Activated T-helper 2 cell treated with anti-CD3 and anti-CD28 coated beads, Interferon-gamma antibody, Interleukin-2, Interleukin-4, amounts not matched to agents 10 μg/mL and 5 μg/mL and 100 μg/mL, durations not matched to agents 14 hours and 24 hours and 36 hours (primary cell): Measurements from ENCODE around the gene UBAC2. TPM values are rescaled to one million over a fixed set of nuclear protein-coding genes. Genes with fewer than 3 reads are reported as not detected.

ENCODE experiments used
- DNase-seq: peaks from one replicate; pipeline ENCODE4 v3.0.0; 2021; ENCODE audit warnings: low spot score
- H3K27ac Mint-ChIP-seq: one replicate; pipeline ENCODE4 v1.8.0; 2021; ENCODE audit warnings: mixed read lengths
- H3K27me3 Mint-ChIP-seq: one replicate; pipeline ENCODE4 v1.8.0; 2021; ENCODE audit warnings: low read depth, mixed read lengths
- H3K36me3 Mint-ChIP-seq: one replicate; pipeline ENCODE4 v1.8.0; 2021; ENCODE audit warnings: low read depth, mixed read lengths
- H3K4me1 Mint-ChIP-seq: one replicate; pipeline ENCODE4 v1.8.0; 2021; ENCODE audit warnings: low read depth, mixed read lengths
- H3K4me3 Mint-ChIP-seq: one replicate; pipeline ENCODE4 v1.8.0; 2021; ENCODE audit warnings: low read depth, mild to moderate bottlenecking, moderate library complexity, mixed read lengths
- H3K9me3 Mint-ChIP-seq: one replicate; pipeline ENCODE4 v1.8.0; 2021; ENCODE audit warnings: mixed read lengths
- intact Hi-C: fragments of 100-400 bp; cut with micrococcal nuclease; formaldehyde crosslinking; loops from one replicate; pipeline ENCODE4 v1.15.1; 2023
- total RNA-seq: library from RNA; stranded (reverse); gene quantifications from 2 replicates; pipeline ENCODE4 v1.2.3, GENCODE V29; 2022

Gene UBAC2
- total RNA-seq, 1 donor from 2014 or later: 55.1 TPM

DNA sequence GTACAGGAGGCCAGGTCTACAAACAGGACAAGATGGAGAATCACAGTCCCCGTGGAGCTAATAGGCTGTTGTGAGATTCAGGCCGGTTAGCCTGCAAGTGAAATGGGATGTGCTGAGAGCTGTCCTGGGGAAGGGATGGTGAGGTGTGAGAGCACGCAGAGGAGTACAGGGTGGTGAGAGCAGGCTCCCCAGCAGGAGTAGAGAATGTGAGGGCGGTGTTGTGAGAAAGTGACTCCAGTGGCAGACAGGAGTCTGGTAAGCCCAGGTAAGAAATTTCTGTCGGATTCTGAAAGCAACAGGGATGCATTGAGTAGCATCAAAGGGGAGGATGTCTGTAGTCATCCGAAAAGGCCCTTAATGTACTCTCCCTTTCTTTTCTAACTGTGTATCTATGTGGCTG lies 157.3 kb downstream of the UBAC2 start:
- Mint-ChIP-seq H3K27ac (peak overlapping the region; percentile 98), H3K4me3 (peak overlapping the region; percentile 1), H3K36me3 (peaks cover 65% of the 10 kb centered on the region), H3K4me1 (peaks cover 88% of the 10 kb centered on the region), H3K9me3 (no peaks in the 10 kb centered on the region), H3K27me3 (no peaks in the 10 kb centered on the region)
- intact Hi-C loops: loop anchor here (1.0 to 2.0 kb wide), 9 partner anchors 10 to 143 kb away; partner anchors contain the start of genes GPR183 and TM9SF2
- no peak for DNase-seq

DNA sequence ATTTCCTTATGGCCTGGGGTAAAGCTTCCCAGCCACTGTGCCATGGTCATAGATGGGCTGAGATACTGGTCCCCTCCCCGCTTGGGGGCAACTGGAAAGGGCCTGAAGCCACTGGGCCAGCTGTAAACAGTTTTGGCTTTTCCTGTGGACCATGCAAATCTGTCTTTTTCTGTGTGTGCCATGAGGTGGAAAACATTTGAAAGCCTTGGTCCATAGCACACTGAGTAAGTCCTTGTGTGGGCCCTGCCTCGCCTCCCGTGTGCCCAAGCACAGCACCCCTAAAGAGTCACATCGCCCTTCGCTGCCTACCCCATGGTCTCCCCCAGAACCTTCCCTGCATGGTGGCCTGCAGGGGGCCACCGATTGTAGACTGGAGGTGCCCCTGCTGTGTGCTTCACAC lies 158.9 kb downstream of the UBAC2 start:
- intact Hi-C loops: no loop called here
- Mint-ChIP-seq H3K27me3 (no peaks in the 10 kb centered on the region), H3K36me3 (peaks cover 61% of the 10 kb centered on the region), H3K27ac (no peak overlapping the region), H3K9me3 (no peaks in the 10 kb centered on the region), H3K4me3 (no peak overlapping the region), H3K4me1 (peaks cover 83% of the 10 kb centered on the region)
- DNase-seq: no peak

DNA sequence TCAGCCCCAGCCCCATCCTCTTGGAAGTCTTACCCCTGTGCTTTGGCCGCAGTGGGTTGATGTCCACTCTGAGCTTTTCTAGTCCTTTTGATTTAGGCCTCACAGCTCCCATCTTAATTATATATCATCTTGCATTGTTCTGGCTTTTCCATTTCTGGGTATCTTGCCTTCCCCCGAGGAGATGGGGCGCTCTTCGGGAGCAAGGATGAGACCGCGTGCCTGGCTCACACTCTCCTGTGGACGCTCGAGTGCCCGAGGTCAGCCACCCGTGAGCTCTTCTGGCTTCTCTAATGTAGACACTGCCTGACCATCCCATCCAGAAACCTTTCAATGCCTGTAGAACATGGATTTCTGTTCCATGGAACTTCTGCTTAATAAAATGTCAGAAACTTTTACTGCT lies 160.0 kb downstream of the UBAC2 start:
- Mint-ChIP-seq H3K27me3 (no peaks in the 10 kb centered on the region), H3K27ac (no peak overlapping the region), H3K4me3 (no peak overlapping the region), H3K4me1 (peaks cover 79% of the 10 kb centered on the region), H3K36me3 (peaks cover 63% of the 10 kb centered on the region), H3K9me3 (no peaks in the 10 kb centered on the region)
- no peak for DNase-seq
- intact Hi-C loops: no loop called here

DNA sequence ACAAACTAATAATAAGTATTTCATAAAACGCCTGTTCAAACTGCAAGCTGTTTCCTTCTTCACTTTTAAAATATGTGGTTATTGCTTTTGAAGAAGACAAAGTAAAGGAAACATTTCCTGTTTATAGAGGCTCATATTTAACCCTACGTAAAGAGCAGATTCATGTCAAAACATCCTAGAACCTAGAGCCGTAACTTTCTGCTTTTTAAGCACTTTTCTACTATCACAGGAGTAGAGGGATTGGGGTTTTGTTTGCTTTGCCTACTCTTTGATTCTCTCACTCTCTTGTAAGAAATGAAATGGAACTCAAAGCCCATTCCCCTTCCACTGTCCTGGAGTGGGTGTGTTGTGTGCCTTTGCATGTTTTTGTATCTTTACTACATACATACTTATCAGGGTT lies 160.5 kb downstream of the UBAC2 start:
- peak overlapping the region; percentile 24 for H3K4me3 Mint-ChIP-seq
- H3K9me3 Mint-ChIP-seq: no peaks in the 10 kb centered on the region
- intact Hi-C loops: no loop called here
- H3K27me3 Mint-ChIP-seq: no peaks in the 10 kb centered on the region
- H3K27ac Mint-ChIP-seq: peak overlapping the region; percentile 80
- DNase-seq: no peak
- peaks cover 63% of the 10 kb centered on the region for H3K36me3 Mint-ChIP-seq
- peaks cover 79% of the 10 kb centered on the region for H3K4me1 Mint-ChIP-seq

DNA sequence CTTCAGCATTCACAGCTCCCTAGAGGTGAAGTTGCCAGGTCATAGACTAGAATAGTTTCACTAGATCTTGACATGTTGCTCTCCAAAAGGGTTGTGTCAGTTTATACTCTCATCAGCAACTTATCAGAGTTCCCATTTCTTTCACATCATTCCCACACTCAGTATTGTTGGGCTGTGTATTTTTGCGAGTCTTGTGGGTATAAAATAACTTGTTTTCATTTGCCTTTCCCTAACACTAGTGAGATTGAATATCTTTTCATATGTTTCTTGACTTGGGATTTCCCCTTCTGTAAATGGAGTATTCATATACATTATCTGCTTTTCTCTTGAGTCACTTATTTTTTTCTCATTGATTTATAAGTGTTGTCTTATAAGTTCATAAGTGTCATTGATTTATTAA lies 161.7 kb downstream of the UBAC2 start:
- intact Hi-C loops: no loop called here
- no peak overlapping the region for H3K4me3 Mint-ChIP-seq
- DNase-seq: no peak
- no peaks in the 10 kb centered on the region for H3K27me3 Mint-ChIP-seq
- peaks cover 65% of the 10 kb centered on the region for H3K36me3 Mint-ChIP-seq
- no peak overlapping the region for H3K27ac Mint-ChIP-seq
- H3K9me3 Mint-ChIP-seq: no peaks in the 10 kb centered on the region
- H3K4me1 Mint-ChIP-seq: peaks cover 78% of the 10 kb centered on the region

DNA sequence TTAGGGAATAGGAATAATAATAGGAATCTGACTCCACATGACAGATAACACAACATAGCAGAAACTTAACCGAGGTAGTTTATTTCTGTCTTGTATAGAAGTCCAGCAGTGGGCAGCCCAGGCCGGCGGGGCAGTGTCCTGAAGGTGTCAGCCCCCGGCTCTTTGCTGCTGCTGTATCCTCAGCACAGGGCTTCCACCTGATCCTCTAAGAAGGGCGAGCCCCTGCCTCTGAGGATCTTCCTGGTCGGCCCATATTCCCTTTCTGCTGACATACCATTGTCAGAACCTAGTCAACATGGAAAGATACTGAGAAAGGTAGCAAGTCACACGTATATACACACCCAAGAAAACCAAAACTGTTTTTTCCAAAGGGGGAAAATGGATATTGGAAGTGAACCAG lies 162.7 kb downstream of the UBAC2 start:
- Mint-ChIP-seq H3K36me3 (peaks cover 70% of the 10 kb centered on the region), H3K27ac (no peak overlapping the region), H3K27me3 (no peaks in the 10 kb centered on the region), H3K4me1 (peaks cover 79% of the 10 kb centered on the region), H3K9me3 (no peaks in the 10 kb centered on the region), H3K4me3 (no peak overlapping the region)
- intact Hi-C loops: no loop called here
- DNase-seq: no peak

DNA sequence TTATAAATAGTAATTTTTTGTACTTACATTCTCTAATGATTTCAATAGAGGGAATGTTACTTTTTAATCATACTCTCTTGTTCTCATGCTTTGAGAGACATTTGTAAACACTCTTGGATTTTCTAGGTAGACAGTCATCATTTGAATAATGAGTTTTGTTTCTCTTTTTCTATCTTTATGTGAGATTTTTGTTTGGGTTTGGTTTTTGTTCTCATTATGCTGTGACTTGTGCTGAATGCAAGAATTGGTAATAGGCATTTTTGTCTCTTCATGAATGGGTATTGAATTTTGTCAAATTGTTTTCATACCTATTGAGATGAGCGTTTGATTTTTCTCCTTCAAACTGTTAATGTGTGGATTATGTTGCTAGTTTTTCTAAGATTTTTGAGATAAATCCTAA lies 163.3 kb downstream of the UBAC2 start:
- H3K4me1 Mint-ChIP-seq: peaks cover 75% of the 10 kb centered on the region
- no peaks in the 10 kb centered on the region for H3K9me3 Mint-ChIP-seq
- peak overlapping the region; percentile 7 for H3K27ac Mint-ChIP-seq
- intact Hi-C loops: no loop called here
- H3K27me3 Mint-ChIP-seq: no peaks in the 10 kb centered on the region
- H3K36me3 Mint-ChIP-seq: peaks cover 69% of the 10 kb centered on the region
- no peak overlapping the region for H3K4me3 Mint-ChIP-seq
- no peak for DNase-seq

DNA sequence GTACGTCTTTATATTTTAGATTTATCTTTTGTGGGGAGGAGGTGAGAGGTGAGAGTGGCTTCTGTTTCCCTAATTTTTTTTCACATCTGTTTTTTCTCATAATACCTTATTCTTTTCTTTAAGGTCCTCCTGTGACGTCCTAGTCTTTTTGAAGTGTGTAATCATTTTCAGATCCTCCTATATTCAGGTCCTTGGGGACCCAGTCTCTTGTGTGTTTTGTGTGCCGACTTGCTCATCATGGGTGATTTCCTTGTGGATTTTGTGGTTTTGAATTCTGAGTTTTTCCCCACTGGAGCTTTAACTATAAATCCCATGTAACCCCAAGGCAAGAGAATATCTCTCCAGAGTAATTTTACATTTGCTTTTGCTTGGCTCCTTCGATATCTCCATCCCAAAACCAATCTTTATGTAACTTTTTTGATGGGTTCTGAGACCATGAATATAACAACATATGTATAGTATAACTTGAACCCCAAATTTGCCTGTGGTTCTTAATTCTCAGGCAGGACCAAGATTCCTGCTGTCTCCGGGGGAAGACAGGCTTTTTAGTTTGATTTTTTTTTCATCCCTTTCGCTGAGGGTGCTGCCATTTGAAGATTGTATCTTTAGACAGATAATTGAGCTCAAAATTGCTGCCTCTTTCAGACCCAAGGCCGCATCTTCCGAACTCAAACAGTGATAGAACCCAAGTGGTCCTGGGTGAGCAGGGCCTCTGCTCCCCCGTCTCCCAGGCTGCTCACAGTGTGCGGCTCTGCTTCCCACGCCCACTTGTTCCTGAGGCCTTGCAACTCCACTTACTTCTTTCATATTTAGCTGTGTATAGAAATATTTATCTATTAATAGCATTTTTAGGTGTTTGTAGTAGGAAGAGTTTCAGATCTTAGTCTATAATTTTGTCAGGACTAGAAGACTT lies 165.7 kb downstream of the UBAC2 start:
- Mint-ChIP-seq H3K4me3 (no peak overlapping the region), H3K27me3 (no peaks in the 10 kb centered on the region), H3K27ac (peak overlapping the region; percentile 43), H3K9me3 (no peaks in the 10 kb centered on the region), H3K4me1 (peaks cover 72% of the 10 kb centered on the region), H3K36me3 (peaks cover 67% of the 10 kb centered on the region)
- intact Hi-C loops: no loop called here
- no peak for DNase-seq

DNA sequence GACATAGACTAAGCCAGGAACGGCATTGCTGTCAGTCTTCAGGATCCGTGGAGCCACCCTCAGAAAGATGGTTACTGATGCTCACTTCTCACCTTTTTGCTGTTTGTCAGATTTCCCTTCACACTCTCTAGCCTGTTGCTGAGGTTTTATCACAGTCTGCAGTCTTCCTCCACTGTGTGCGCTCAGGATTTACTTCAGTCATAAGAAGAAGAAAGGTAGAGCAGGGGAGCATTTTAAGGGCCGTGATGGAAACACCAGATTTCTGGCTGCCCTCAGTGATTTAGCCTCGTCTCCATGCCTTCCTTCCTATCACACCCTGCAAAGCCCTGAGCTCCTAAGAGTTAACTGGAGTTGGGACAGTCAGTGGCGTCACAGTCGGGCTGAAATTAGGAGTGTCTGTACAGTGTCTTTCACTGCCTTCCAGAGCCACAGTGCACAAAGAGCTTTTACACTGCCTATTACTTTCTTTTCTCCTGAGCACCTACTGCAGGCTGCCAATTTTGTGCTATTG lies 166.5 kb downstream of the UBAC2 start:
- H3K4me3 Mint-ChIP-seq: peak overlapping the region; percentile 50
- DNase-seq: no peak
- H3K27me3 Mint-ChIP-seq: no peaks in the 10 kb centered on the region
- H3K9me3 Mint-ChIP-seq: no peaks in the 10 kb centered on the region
- H3K4me1 Mint-ChIP-seq: peaks cover 72% of the 10 kb centered on the region
- peaks cover 66% of the 10 kb centered on the region for H3K36me3 Mint-ChIP-seq
- peak overlapping the region; percentile 56 for H3K27ac Mint-ChIP-seq
- intact Hi-C loops: no loop called here

DNA sequence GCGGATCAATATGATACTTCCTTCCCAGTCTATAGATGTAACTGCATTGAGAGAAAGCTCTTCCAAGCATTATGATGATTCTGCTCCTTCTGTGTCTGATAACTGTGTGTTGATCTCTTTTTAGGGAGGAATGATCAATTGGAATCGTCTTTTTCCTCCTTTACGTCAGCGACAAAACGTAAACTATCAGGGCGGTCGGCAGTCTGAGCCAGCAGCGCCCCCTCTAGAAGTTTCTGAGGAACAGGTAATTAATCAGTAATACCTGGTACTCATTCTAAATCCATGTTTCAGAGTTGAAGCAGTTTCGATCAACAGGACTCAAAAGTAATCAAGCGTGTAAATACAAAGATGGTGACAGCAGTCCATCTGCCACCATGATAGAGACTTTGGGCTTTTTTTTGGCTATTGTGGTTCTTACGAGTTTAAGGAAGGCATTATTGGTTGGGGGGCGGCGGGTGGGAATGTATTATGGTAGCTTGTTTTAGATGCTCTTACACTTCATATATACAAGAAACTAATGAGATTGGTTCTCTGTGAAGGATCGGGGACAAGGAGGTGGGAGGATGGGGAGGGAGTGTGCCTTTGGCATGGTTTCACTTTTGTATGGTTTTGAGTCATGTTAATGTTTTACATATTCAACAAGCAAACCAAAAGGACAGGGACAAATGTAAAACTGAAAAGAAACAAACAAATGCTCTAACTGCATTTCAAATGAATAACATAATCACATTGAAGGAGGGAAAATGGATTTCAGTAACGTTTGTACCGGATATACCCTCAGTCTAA lies 167.2 kb downstream of the UBAC2 start:
- DNase-seq: no peak
- Mint-ChIP-seq H3K27me3 (no peaks in the 10 kb centered on the region), H3K36me3 (peaks cover 66% of the 10 kb centered on the region), H3K9me3 (no peaks in the 10 kb centered on the region), H3K4me3 (peak overlapping the region; percentile 43), H3K27ac (peak overlapping the region; percentile 56), H3K4me1 (peaks cover 73% of the 10 kb centered on the region)
- intact Hi-C loops: loop anchor here (1.0 kb wide), 1 partner anchor 11 kb away; no protein-coding TSS in a partner anchor

DNA sequence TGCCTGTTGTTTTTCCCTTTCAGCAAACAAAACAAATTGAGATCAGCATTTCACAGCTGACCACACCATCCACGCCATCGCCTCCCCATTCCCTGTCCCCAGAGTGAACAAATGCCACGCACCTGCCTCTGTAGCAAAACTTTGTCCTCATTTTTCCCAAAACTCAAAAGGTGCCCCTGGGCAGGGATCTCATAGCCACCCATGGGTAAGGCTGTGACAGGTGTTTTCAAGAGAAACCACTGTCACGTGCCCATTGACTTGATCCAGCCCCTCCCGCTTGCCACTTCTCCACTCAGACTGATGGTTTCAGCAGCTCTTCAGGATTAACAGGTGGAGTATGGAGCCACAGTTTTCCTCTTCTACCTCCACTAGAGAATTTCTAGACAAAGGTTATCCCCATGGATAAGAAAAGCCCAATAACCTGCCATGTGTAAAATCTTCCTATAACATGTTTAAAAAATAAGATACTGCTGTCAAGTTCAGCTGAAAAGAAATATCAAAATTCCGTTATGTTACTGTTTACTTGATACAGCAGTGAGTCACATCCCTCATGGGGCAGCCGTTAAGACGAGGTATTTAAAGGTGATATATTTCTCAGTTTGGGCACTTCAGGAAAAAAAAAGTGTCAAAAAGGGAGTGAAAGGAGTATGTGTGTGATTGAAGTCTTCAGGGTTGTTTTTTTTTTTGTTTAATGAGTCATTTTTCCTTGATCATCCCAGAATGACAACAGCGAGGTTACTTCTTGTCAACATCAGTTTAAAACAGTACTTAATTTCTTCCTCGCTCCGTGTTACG lies 170.0 kb downstream of the UBAC2 start:
- Mint-ChIP-seq H3K4me1 (peaks cover 76% of the 10 kb centered on the region), H3K36me3 (peaks cover 76% of the 10 kb centered on the region), H3K27ac (peak overlapping the region; percentile 72), H3K4me3 (peak overlapping the region; percentile 15), H3K27me3 (no peaks in the 10 kb centered on the region), H3K9me3 (no peaks in the 10 kb centered on the region)
- DNase-seq: no peak
- intact Hi-C loops: loop anchor here (1.0 kb wide), 1 partner anchor 11 kb away; no protein-coding TSS in a partner anchor

DNA sequence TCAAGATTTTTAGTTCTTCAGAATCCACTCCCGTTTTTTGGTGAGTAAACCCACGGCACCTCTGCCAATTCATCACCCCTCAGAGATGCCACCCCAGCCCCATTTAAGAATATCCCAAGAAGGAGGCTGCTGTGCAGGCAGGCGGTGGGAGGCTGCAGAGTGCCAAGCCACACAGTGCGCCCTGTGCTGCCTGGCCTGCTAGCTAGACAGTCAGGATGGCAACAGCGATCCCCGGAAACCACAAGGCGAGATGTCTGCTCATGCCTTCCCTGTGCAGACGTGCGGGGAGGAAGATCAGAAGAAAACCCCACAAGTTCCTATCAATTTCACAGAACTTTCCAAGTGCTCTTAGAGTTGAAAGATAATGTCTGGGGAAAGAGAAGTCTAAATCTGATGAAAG lies 171.3 kb downstream of the UBAC2 start:
- no peaks in the 10 kb centered on the region for H3K9me3 Mint-ChIP-seq
- no peak for DNase-seq
- intact Hi-C loops: loop anchor here (1.0 kb wide), 1 partner anchor 9 kb away; no protein-coding TSS in a partner anchor
- H3K27me3 Mint-ChIP-seq: no peaks in the 10 kb centered on the region
- H3K27ac Mint-ChIP-seq: peak overlapping the region; percentile 42
- H3K4me1 Mint-ChIP-seq: peaks cover 74% of the 10 kb centered on the region
- H3K36me3 Mint-ChIP-seq: peaks cover 78% of the 10 kb centered on the region
- H3K4me3 Mint-ChIP-seq: peak overlapping the region; percentile 27
